KMS-11 (cell line): ENCODE data around the gene GNAZ.

ENCODE experiments used
- H2AFZ ChIP-seq: fragments of 200-600 bp; sonication (generic); 2 replicates; pipeline ENCODE4 v1.6.1; 2016; ENCODE audit warnings: antibody characterized with exemption, mixed run types, low read depth
- H3K27ac ChIP-seq: fragments of 200-600 bp; sonication (generic); 2 replicates; pipeline ENCODE4 v1.6.1; 2016; ENCODE audit warnings: mild to moderate bottlenecking, mixed run types
- H3K27me3 ChIP-seq: fragments of 200-600 bp; sonication (generic); 2 replicates; pipeline ENCODE4 v1.6.1; 2017; ENCODE audit warnings: mild to moderate bottlenecking, low read depth, mixed run types, moderate library complexity; ENCODE audit not compliant: insufficient read depth
- H3K36me3 ChIP-seq: fragments of 200-600 bp; sonication (generic); 2 replicates; pipeline ENCODE4 v1.6.1; 2017; ENCODE audit warnings: mild to moderate bottlenecking, mixed run types; ENCODE audit not compliant: insufficient read depth
- H3K4me1 ChIP-seq: fragments of 200-600 bp; sonication (generic); 2 replicates; pipeline ENCODE4 v1.6.1; 2016; ENCODE audit warnings: mild to moderate bottlenecking, low read depth, mixed run types; ENCODE audit not compliant: poor library complexity, severe bottlenecking
- H3K4me2 ChIP-seq: fragments of 200-600 bp; sonication (generic); 2 replicates; pipeline ENCODE4 v1.7.0; 2016; ENCODE audit warnings: mild to moderate bottlenecking, mixed run types
- H3K4me3 ChIP-seq: fragments of 200-600 bp; sonication (generic); IDR thresholded peaks from 2 replicates; pipeline ENCODE4 v1.6.1; 2017; ENCODE audit warnings: low read depth, low read length, mixed read lengths; ENCODE audit not compliant: insufficient read depth
- H3K79me2 ChIP-seq: fragments of 200-600 bp; sonication (generic); 2 replicates; pipeline ENCODE4 v1.6.1; 2016; ENCODE audit warnings: low read depth, mixed run types; ENCODE audit not compliant: insufficient read depth
- H3K9ac ChIP-seq: fragments of 200-600 bp; sonication (generic); 2 replicates; pipeline ENCODE4 v1.6.1; 2016; ENCODE audit warnings: mild to moderate bottlenecking, mixed run types
- H4K20me1 ChIP-seq: fragments of 200-600 bp; sonication (generic); 2 replicates; pipeline ENCODE4 v1.6.1; 2016; ENCODE audit warnings: mild to moderate bottlenecking, mixed run types; ENCODE audit not compliant: insufficient read depth
- TF ChIP-seq, protein P1 (sequence below): fragments of 200-600 bp; sonication (generic); conservative IDR thresholded peaks from 2 replicates; pipeline ENCODE4 v1.6.1; 2017; ENCODE audit warnings: low read depth, mild to moderate bottlenecking, antibody characterized with exemption, low read length, moderate library complexity, mixed read lengths

Gene GNAZ

DNA sequence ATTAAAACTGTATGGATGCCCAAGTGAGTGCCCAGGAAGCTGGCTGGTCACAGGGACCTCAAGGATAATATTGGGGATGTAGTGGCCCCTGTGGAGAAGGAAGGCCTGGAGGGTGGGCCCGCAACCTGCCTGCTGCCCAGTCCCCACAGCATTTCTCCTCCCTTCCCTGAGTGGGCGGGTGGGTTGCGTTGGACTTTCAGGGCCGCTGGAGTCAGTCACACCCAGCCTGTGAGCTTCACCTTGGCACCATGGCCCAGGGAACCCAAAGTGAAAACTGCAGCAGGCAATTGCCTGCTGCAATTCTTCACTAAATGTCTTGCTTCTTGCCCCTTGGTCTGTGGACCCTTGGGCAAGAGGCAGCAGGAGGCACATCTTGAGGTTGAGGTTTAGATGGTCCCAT lies 4.7 kb downstream of the GNAZ start:
- no peaks in the 10 kb centered on the region for H4K20me1 ChIP-seq
- H3K36me3 ChIP-seq, result no peaks in the 10 kb centered on the region
- no peak overlapping the region for H3K27ac ChIP-seq
- H3K9ac ChIP-seq, result no peak overlapping the region
- peaks cover 4% of the 10 kb centered on the region for H3K4me1 ChIP-seq
- no peaks in the 10 kb centered on the region for H3K79me2 ChIP-seq
- TF ChIP-seq, protein P1, sequence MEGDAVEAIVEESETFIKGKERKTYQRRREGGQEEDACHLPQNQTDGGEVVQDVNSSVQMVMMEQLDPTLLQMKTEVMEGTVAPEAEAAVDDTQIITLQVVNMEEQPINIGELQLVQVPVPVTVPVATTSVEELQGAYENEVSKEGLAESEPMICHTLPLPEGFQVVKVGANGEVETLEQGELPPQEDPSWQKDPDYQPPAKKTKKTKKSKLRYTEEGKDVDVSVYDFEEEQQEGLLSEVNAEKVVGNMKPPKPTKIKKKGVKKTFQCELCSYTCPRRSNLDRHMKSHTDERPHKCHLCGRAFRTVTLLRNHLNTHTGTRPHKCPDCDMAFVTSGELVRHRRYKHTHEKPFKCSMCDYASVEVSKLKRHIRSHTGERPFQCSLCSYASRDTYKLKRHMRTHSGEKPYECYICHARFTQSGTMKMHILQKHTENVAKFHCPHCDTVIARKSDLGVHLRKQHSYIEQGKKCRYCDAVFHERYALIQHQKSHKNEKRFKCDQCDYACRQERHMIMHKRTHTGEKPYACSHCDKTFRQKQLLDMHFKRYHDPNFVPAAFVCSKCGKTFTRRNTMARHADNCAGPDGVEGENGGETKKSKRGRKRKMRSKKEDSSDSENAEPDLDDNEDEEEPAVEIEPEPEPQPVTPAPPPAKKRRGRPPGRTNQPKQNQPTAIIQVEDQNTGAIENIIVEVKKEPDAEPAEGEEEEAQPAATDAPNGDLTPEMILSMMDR, result no peak
- no peak overlapping the region for H3K4me3 ChIP-seq
- no peak overlapping the region for H2AFZ ChIP-seq
- no peaks in the 10 kb centered on the region for H3K27me3 ChIP-seq
- no peak overlapping the region for H3K4me2 ChIP-seq

DNA sequence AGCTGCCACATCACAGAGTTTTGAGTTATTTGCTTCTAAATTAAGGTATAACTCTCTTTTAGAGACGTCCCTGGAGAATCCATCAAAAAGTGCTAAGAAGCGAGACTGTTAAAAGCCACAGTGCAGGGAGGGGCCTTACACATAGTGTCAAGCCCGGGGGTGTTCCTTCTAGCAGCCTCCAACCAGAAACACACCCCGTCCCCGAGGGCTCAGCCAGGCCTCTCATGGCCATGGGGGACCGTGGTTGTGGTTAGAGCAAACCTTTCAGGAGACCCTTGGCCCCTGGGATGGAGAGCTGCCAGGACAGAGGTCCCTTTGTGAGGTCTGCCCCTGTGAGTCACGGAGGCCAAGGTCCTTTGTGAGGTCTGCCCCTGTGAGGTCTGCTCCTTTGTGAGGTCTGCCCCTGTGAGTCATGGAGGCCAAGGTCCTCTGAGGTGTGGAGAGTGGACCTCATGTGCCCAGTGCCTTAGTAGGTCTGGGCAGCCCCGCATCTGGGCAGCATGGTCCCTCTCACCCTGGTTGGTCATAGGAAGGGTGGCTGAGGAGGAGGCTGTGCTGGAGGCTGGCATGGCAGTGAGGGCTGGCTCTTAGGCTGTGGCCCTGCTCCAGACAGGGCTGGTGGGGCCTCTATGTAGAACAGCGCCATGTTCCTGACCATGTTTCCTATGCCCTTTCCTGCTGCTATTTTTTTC lies 5.4 kb downstream of the GNAZ start:
- TF ChIP-seq, protein P1, result no peak
- no peak overlapping the region for H3K4me2 ChIP-seq
- no peak overlapping the region for H3K27ac ChIP-seq
- H4K20me1 ChIP-seq, result no peaks in the 10 kb centered on the region
- H3K79me2 ChIP-seq, result no peaks in the 10 kb centered on the region
- peaks cover 4% of the 10 kb centered on the region for H3K4me1 ChIP-seq
- no peaks in the 10 kb centered on the region for H3K36me3 ChIP-seq
- H3K27me3 ChIP-seq, result no peaks in the 10 kb centered on the region
- H3K9ac ChIP-seq, result no peak overlapping the region
- H2AFZ ChIP-seq, result no peak overlapping the region
- no peak overlapping the region for H3K4me3 ChIP-seq

DNA sequence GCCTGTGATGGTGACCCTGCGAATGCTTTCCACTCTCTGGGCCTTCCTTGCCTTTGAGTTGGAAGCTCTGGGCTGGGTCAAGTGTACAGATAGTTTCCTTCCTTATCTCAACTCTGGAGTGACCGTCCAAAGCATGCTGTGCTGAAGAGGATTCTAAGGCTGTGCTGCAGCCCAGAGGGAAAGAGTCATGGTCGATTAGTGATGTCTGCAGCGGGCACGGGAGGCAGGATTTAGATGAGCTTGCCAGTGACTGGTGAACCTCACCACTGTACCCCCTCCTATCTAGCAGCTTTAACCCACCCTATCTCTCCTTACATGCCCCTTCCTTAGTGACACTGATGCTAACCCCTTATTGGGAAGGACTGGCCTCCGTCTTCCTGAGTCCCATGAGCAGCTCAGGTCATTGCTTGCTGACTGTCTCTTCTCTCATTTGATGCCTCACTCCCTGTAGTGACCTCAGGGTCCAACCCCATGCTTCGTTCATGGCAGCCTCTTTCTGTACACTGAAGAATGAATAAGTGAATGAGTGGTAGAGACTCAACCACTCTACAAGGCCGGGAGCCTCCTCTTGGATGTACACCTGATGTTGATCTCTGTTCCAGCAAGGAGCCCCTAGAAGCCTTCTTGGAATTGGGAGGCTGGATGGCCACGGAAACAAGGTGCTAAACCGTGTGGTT lies 6.7 kb downstream of the GNAZ start:
- H3K79me2 ChIP-seq, result no peaks in the 10 kb centered on the region
- no peak overlapping the region for H3K4me3 ChIP-seq
- no peaks in the 10 kb centered on the region for H3K36me3 ChIP-seq
- H3K4me1 ChIP-seq, result no peaks in the 10 kb centered on the region
- H3K27ac ChIP-seq, result no peak overlapping the region
- no peak overlapping the region for H3K4me2 ChIP-seq
- H2AFZ ChIP-seq, result no peak overlapping the region
- no peak overlapping the region for H3K9ac ChIP-seq
- H3K27me3 ChIP-seq, result no peaks in the 10 kb centered on the region
- TF ChIP-seq, protein P1, result no peak
- H4K20me1 ChIP-seq, result no peaks in the 10 kb centered on the region

DNA sequence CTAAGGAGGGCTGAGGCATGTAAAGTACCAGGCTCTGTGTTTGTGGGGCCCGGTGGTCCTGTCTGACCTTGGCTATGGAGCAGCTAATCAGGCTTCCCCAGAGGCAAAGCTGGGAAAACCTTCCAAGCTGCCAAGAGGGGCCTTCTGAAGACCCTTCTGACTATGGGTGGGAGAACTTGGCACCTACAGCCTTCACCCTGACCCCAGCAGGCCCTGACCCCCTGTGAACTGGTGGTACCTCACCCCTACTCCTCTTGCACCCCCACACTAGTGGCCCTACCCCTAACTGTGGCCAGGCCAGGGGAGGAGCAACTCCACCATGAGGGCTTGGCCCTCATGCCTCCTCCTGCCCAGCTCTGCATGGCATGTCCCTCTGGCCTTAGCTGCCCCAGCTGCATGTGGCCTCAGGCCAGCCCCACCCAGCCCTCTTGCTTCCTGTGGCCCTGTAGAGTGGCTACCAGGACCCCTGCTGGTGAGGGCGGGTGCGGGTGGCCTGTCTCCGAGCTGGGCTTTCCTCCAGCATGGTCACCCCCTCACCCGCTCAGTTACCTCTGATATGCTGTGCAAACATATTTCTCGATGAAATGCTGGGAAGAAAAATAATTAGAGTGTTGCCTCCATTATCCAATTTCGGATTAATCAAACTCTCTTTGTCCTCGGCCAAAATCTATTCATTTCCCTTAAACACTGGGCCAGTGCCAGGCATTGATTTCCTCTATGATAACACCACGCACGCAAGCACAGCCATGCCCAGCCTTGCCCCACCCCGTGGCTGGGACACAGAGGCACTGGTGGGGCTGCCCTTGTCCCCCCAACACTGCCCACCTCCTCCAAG lies 7.5 kb downstream of the GNAZ start:
- Histone ChIP-seq H2AFZ (no peak overlapping the region), H3K36me3 (no peaks in the 10 kb centered on the region), H4K20me1 (no peaks in the 10 kb centered on the region), H3K4me3 (no peak overlapping the region), H3K79me2 (no peaks in the 10 kb centered on the region), H3K27ac (no peak overlapping the region), H3K9ac (no peak overlapping the region), H3K27me3 (no peaks in the 10 kb centered on the region), H3K4me2 (no peak overlapping the region), H3K4me1 (no peaks in the 10 kb centered on the region)
- TF ChIP-seq, protein P1, result no peak
